IPS DF 6.9 (cell line): ENCODE results near the gene CAMK1D.

ENCODE experiments used
- DNase-seq: peaks from one replicate; pipeline ENCODE4 v3.0.0-alpha.2; 2013; ENCODE audit warnings: low read depth, low spot score
- H3K27ac ChIP-seq: one replicate; pipeline ENCODE4 v1.5.1; 2013; ENCODE audit warnings: low read length, control low read depth
- H3K27me3 ChIP-seq: 2 replicates; pipeline ENCODE4 v1.6.1; 2013; ENCODE audit warnings: mild to moderate bottlenecking, low read length; ENCODE audit not compliant: control insufficient read depth, insufficient read depth
- H3K36me3 ChIP-seq: 2 replicates; pipeline ENCODE4 v1.6.1; 2013; ENCODE audit warnings: low read length; ENCODE audit not compliant: control insufficient read depth, insufficient read depth
- H3K4me1 ChIP-seq: 2 replicates; pipeline ENCODE4 v1.6.1; 2013; ENCODE audit warnings: low read length; ENCODE audit not compliant: control insufficient read depth, insufficient read depth
- H3K4me3 ChIP-seq: 2 replicates; pipeline ENCODE4 v1.5.1; 2013; ENCODE audit warnings: mild to moderate bottlenecking, low read length
- H3K9me3 ChIP-seq: 2 replicates; pipeline ENCODE4 v1.6.1; 2013; ENCODE audit warnings: low read length, inconsistent platforms; ENCODE audit not compliant: control insufficient read depth, insufficient read depth
- WGBS: extraction: QIAGEN DNeasy Blood & Tissue Kit; methylation state at CpG from one replicate; pipeline ENCODE4 v1.1.7; 2013; ENCODE audit warnings: mixed read lengths, missing lambda C conversion rate; ENCODE audit not compliant: insufficient read length, insufficient coverage; 5-methylcytosine and 5-hydroxymethylcytosine counted together

CAMK1D gene

GRCh38 chr10:12772797-12773587, 423.6 kb downstream of the CAMK1D start:
- no peak overlapping the region for H3K4me3 ChIP-seq
- H3K9me3 ChIP-seq = no peaks in the 10 kb centered on the region
- H3K36me3 ChIP-seq = no peaks in the 10 kb centered on the region
- H3K27ac ChIP-seq = no peak overlapping the region
- WGBS = no CpG with 5 or more reads among the region's 8 CpGs
- DNase-seq = no peak
- H3K4me1 ChIP-seq = peaks cover 4% of the 10 kb centered on the region; the same call in 1 of the 2 replicates
- H3K27me3 ChIP-seq = no peaks in the 10 kb centered on the region

- no CpG with 5 or more reads among the region's 16 CpGs for WGBS
- Histone ChIP-seq H3K9me3 (no peaks in the 10 kb centered on the region), H3K36me3 (no peaks in the 10 kb centered on the region), H3K4me1 (no peaks in the 10 kb centered on the region), H3K27me3 (no peaks in the 10 kb centered on the region), H3K27ac (no peak overlapping the region), H3K4me3 (no peak overlapping the region)
- no peak for DNase-seq
These were observed 425.0 kb downstream of the CAMK1D start for GRCh38 chr10:12774204-12774894.

GRCh38 chr10:12777840-12778585, 428.7 kb downstream of the CAMK1D start:
- no peak for DNase-seq
- H3K4me1 ChIP-seq = no peaks in the 10 kb centered on the region
- no peak overlapping the region for H3K27ac ChIP-seq
- no peaks in the 10 kb centered on the region for H3K9me3 ChIP-seq
- no peak overlapping the region for H3K4me3 ChIP-seq
- H3K36me3 ChIP-seq = no peaks in the 10 kb centered on the region
- no peaks in the 10 kb centered on the region for H3K27me3 ChIP-seq
- WGBS = no CpG with 5 or more reads among the region's 8 CpGs

- DNase-seq = no peak
- no CpG with 5 or more reads among the region's 22 CpGs for WGBS
- no peaks in the 10 kb centered on the region for H3K36me3 ChIP-seq
- no peak overlapping the region for H3K27ac ChIP-seq
- H3K4me3 ChIP-seq = no peak overlapping the region
- no peaks in the 10 kb centered on the region for H3K9me3 ChIP-seq
- H3K4me1 ChIP-seq = no peaks in the 10 kb centered on the region
- H3K27me3 ChIP-seq = no peaks in the 10 kb centered on the region
These were observed 431.6 kb downstream of the CAMK1D start for GRCh38 chr10:12780634-12781601.

- Histone ChIP-seq H3K27ac (no peak overlapping the region), H3K4me1 (no peaks in the 10 kb centered on the region), H3K36me3 (no peaks in the 10 kb centered on the region), H3K27me3 (no peaks in the 10 kb centered on the region), H3K4me3 (no peak overlapping the region), H3K9me3 (no peaks in the 10 kb centered on the region)
- WGBS = no CpG with 5 or more reads among the region's 1 CpG
- DNase-seq = no peak
These were observed 432.6 kb downstream of the CAMK1D start for GRCh38 chr10:12781976-12782375.

GRCh38 chr10:12782537-12782936, 433.2 kb downstream of the CAMK1D start:
- Histone ChIP-seq H3K27me3 (no peaks in the 10 kb centered on the region), H3K36me3 (no peaks in the 10 kb centered on the region), H3K4me3 (no peak overlapping the region), H3K27ac (no peak overlapping the region), H3K9me3 (no peaks in the 10 kb centered on the region), H3K4me1 (no peaks in the 10 kb centered on the region)
- no peak for DNase-seq
- WGBS = no CpG with 5 or more reads among the region's 8 CpGs

- Histone ChIP-seq H3K4me3 (no peak overlapping the region), H3K4me1 (no peaks in the 10 kb centered on the region), H3K27ac (no peak overlapping the region), H3K9me3 (no peaks in the 10 kb centered on the region), H3K36me3 (no peaks in the 10 kb centered on the region), H3K27me3 (no peaks in the 10 kb centered on the region)
- no CpG with 5 or more reads among the region's 10 CpGs for WGBS
- DNase-seq = no peak
These were observed 433.9 kb downstream of the CAMK1D start for GRCh38 chr10:12783293-12783692.

- no peak for DNase-seq
- Histone ChIP-seq H3K36me3 (no peaks in the 10 kb centered on the region), H3K27me3 (no peaks in the 10 kb centered on the region), H3K27ac (no peak overlapping the region), H3K4me3 (no peak overlapping the region), H3K4me1 (no peaks in the 10 kb centered on the region), H3K9me3 (no peaks in the 10 kb centered on the region)
- WGBS = no CpG with 5 or more reads among the region's 6 CpGs
These were observed 435.3 kb downstream of the CAMK1D start for GRCh38 chr10:12784646-12785045.

GRCh38 chr10:12785415-12785831, 436.1 kb downstream of the CAMK1D start:
- Histone ChIP-seq H3K36me3 (no peaks in the 10 kb centered on the region), H3K4me3 (no peak overlapping the region), H3K27ac (no peak overlapping the region), H3K4me1 (no peaks in the 10 kb centered on the region), H3K9me3 (no peaks in the 10 kb centered on the region), H3K27me3 (no peaks in the 10 kb centered on the region)
- DNase-seq = no peak
- WGBS = no CpG with 5 or more reads among the region's 12 CpGs
